AML-193 (cell line): ENCODE data around the gene RHOBTB3.

Experiments
- DNase-seq, 2 experiments: peaks; one replicate each; lab custom pipeline; 2025; lab: John Stamatoyannopoulos, UW

The RHOBTB3 gene

GRCh38 chr5:95763941-95764340 is 32.8 kb downstream of the RHOBTB3 start:
- no peak for DNase-seq

- no peak for DNase-seq
Observed at GRCh38 chr5:95768731-95769130, 37.6 kb downstream of the RHOBTB3 start.

GRCh38 chr5:95770830-95771708 is 39.9 kb downstream of the RHOBTB3 start:
- DNase-seq = no peak

GRCh38 chr5:95771892-95772291 is 40.8 kb downstream of the RHOBTB3 start:
- DNase-seq = no peak

GRCh38 chr5:95773335-95774059 is 42.4 kb downstream of the RHOBTB3 start:
- DNase-seq = peak; percentile 58 to 69

- no peak for DNase-seq
Observed at GRCh38 chr5:95777441-95777840, 46.3 kb downstream of the RHOBTB3 start.

GRCh38 chr5:95778713-95779436 is 47.7 kb downstream of the RHOBTB3 start:
- DNase-seq = no peak

- DNase-seq = no peak
Observed at GRCh38 chr5:95779611-95780010, 48.5 kb downstream of the RHOBTB3 start.

GRCh38 chr5:95780597-95780996 is 49.5 kb downstream of the RHOBTB3 start:
- no peak for DNase-seq

- DNase-seq = peak; percentile 66 to 79
Observed at GRCh38 chr5:95781101-95781583, 50.0 kb downstream of the RHOBTB3 start.

GRCh38 chr5:95782181-95782580 is 51.0 kb downstream of the RHOBTB3 start:
- DNase-seq = no peak

GRCh38 chr5:95783661-95784060 is 52.5 kb downstream of the RHOBTB3 start:
- no peak for DNase-seq

GRCh38 chr5:95784514-95785302 is 53.6 kb downstream of the RHOBTB3 start:
- DNase-seq = no peak

GRCh38 chr5:95786821-95787418 is 55.8 kb downstream of the RHOBTB3 start:
- DNase-seq = no peak

GRCh38 chr5:95788493-95788892 is 57.4 kb downstream of the RHOBTB3 start:
- DNase-seq = no peak

- DNase-seq = no peak
Observed at GRCh38 chr5:95791751-95792150, 60.6 kb downstream of the RHOBTB3 start.

- DNase-seq = no peak
Observed at GRCh38 chr5:95794070-95794516, 63.0 kb downstream of the RHOBTB3 start.

GRCh38 chr5:95797301-95797700 is 66.2 kb downstream of the RHOBTB3 start:
- no peak for DNase-seq

GRCh38 chr5:95798048-95798447 is 66.9 kb downstream of the RHOBTB3 start:
- peak; percentile 30 to 32 for DNase-seq

GRCh38 chr5:95798545-95798944 is 67.4 kb downstream of the RHOBTB3 start:
- DNase-seq = no peak
